ENCODE results near the gene GALNT10.
A peak's percentile ranks its signal among the peaks of the same experiment; 100 is the strongest.

Gene GALNT10

GRCh38 chr5:154269414-154269813, 78.9 kb downstream of the GALNT10 start:
- no peak for DNase-seq

DNA sequence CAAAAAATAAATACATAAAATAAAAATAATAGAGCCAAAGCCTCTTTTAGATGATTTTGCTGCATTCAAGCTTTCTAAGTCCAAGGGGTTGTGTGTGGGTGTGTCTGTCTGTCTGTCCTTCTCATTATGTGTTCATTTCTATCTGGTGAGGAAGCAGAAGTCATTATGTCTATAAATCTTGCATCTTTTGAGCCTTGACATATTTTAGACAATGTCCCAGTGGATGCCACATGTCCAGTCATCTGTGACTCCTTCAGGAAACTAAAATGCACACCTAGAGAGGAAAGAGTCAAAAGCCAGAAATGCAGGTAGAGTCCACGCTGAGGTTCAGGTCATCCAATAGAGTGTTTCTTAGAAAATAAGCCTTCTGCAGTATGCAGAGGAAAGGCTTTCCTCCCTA, 80.9 kb downstream of the GALNT10 start:
- DNase-seq = no peak

GRCh38 chr5:154271936-154272514, 81.5 kb downstream of the GALNT10 start:
- DNase-seq = no peak

GRCh38 chr5:154273028-154273617, 82.6 kb downstream of the GALNT10 start:
- DNase-seq = peak; percentile 92

DNA sequence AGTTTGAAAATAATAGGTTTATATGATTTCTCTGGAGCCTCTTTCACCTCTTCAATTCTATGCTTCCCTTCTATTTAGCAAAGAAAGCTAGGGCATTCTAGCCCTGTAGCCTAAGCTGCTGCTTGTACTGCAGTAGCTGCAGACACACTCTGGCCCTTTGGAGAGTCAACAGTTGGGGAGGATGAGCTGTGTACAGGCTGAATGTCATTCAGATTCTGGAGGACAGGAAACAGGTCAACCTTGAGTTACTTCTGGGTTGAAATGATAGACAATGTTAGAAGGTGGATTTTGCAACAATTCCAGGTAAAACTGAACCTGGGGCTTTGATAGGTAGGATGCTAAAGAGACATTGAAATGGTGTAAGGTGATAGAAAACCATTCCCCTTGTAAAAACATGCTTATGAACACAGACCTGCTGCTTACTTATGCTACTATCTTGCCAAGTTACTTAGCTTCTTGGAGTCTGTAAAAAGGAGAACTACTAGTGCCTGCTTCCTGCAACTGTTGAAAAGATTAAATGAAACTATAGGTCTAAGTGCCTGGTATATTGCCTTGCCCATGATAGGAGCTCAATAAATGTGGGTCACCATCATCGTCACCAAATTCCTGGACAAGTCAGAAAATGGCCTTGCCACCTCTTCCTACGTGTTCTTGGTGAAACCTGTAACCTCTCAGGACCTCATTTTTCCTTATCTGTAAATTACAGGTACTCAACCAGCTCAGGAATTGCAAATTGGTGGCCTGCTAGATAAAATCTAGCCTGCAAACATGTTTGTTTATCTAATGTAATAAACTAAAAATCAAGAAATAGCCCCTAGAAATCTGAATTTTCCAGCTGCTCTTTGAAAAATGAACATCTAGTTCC, 83.7 kb downstream of the GALNT10 start:
- DNase-seq = peak; percentile 17

DNA sequence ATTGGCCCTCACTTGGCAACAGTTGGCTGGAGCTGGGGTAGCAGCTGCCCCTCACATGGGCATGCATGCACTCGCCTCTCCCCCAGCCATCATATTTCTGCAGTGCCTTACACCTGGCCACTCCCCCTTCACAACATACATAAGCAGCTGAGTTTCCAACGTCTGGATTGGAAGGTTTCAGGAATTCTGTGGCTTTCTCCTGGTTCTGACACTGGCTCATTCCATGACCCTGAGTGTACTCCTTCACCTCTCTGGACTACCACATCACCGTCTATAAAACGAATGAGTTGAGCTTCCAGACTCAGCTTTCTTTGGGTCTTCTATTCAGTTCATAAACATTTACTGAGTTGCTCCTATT, 84.3 kb downstream of the GALNT10 start:
- no peak for DNase-seq

- no peak for DNase-seq
Observed at GRCh38 chr5:154275566-154275965, 85.0 kb downstream of the GALNT10 start.

GRCh38 chr5:154276261-154276972, 85.9 kb downstream of the GALNT10 start:
- DNase-seq = no peak

DNA sequence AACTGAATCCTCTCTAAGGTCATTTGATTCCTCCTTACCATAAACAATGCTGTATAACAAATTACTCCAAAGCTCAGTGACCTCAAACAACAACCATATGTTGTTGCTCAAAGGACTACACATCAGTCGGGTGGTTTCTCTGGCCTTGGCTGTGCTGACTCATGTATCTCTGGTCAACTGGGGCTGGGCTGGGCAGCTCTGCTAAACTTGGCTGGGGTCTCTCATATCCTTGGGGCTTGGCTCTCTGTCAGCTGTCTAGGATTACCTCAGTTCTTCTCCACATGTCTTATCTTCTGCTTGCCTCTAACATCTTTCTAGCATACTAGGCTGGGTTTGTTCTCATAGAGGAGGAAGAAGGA, 86.4 kb downstream of the GALNT10 start:
- no peak for DNase-seq

GRCh38 chr5:154277499-154277898, 87.0 kb downstream of the GALNT10 start:
- no peak for DNase-seq

DNA sequence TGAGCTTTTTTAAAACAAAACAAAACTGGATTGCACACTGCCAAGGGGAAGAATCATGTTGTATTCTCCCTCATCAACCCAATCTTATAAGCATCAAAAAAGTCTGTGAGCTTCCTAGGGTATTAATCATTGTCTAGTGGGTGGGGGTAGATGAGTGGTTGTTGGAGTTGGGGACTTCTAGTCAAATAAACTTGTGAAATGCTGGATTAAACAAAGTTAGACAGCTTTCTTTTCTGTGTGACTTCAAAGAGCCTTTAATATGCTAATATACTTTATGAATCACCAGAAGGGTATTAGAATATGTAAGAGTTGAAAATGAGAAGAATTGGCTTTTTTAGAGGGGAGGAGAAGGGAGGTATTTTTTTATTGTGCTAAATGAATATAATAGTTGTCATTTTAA, 87.7 kb downstream of the GALNT10 start:
- no peak for DNase-seq

DNA sequence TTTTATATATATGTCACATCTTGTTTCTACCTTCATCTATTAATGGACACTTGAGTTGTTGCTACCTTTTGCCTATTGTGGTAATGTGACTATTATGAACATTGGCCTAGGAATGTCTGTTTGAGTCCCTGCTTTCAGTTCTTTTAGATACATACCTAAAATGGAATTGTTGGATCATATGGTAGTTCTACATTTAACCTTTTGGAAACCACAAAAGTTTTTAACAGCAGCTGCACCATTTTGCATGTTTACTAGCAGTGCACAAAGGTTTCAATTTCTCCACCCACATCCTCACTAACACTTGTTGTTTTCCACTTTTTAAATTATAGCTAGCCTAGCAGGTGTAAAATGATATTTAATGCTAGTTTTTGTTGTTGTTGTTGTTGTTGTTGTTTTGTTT, 88.4 kb downstream of the GALNT10 start:
- DNase-seq = peak; percentile 11

DNA sequence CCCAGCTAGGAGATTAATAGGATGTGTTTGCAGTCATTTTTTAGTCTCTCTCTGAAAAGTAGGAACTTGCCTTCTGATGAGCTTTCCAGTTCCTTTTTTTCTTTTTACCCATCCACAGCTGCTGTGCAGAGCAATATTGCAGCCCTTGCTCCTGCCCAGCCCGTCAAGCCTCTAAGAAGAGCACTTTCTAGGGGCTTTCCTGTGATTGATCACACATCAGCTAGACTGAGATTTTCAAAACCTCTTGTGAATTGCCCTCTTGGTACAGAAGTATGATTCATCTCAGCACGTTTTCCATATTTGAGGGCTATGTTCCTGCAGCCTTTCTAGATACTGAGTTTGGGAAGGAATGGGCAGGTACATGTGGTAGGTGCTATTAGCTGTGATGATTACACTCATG, 93.9 kb downstream of the GALNT10 start:
- DNase-seq = peak; percentile 23

GRCh38 chr5:154285661-154286408, 95.3 kb downstream of the GALNT10 start:
- no peak for DNase-seq

GRCh38 chr5:154286557-154286956, 96.0 kb downstream of the GALNT10 start:
- no peak for DNase-seq

- no peak for DNase-seq
Observed at GRCh38 chr5:154287136-154287535, 96.6 kb downstream of the GALNT10 start.

DNA sequence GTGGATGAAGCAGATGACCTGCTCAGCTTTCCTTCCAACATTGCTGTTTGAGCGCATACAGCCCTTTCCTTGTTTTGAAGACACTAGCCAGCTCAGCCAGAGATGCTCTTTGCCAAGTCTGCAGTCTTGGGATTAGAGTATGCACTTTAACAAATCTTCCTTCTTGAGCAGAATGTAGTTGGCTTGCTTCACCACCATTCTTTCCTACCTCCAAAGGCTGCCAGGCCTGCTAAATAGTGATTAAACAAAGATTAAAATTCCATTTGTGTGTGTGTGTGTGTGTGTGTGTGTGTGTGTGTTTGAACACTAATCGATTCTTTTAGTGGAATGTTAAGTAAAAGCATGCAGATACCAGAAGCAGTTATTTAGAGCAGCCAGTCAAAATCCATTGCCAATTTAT, 97.6 kb downstream of the GALNT10 start:
- DNase-seq = no peak

GRCh38 chr5:154291917-154292316, 101.4 kb downstream of the GALNT10 start:
- DNase-seq = no peak

DNA sequence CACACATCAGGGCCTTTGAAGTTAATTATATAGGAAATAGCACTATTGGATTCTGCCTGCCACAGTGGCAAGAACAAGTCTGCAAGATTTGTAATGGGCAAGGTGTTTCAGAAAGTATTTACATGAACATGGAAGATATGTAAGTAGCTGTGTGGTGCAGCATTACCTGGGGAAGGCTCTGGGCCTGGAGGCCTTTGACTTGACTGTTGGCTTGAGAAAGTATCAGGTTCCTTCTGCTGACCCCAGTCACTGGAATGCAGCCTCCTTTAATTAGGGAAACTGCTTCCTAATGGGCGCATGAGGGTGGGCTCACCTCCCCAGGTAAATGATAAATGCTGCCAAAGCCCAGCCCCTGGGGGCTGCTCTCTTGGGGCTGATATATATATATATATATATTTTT, 102.7 kb downstream of the GALNT10 start:
- DNase-seq = no peak

GRCh38 chr5:154295551-154295950, 105.0 kb downstream of the GALNT10 start:
- DNase-seq = no peak

- no peak for DNase-seq
Observed at GRCh38 chr5:154296525-154297159, 106.1 kb downstream of the GALNT10 start.

GRCh38 chr5:154298065-154298464, 107.5 kb downstream of the GALNT10 start:
- no peak for DNase-seq

Measured in RPMI8226 (cell line).